Activated naive CD8-positive, alpha-beta T cell treated with anti-CD3 and anti-CD28 coated beads, Interleukin-2, amount 10 ng/mL, durations not matched to agents 7 days and 5 days (primary cell): ENCODE measurements around the gene RBKS. TPM values are rescaled to one million over a fixed set of nuclear protein-coding genes. Genes with fewer than 3 reads are reported as not detected.

Experiments used
- ATAC-seq: fragments of 150-1000 bp; cut with Tn5 transposase; one replicate; pipeline ENCODE4 v1.10.0; 2021; ENCODE audit warnings: low read depth, moderate library complexity
- POLR2A ChIA-PET: fragments of 350-600 bp; sonication (Branson Sonifier 250); formaldehyde crosslinking; loops from one replicate; lab custom pipeline; 2021; ENCODE audit warnings: antibody characterized with exemption; lab: Charles Lee
- DNase-seq: peaks from one replicate; pipeline ENCODE4 v3.0.0; 2021
- H3K27ac Mint-ChIP-seq: one replicate; pipeline ENCODE4 v1.8.0; 2022; ENCODE audit warnings: mild to moderate bottlenecking, mixed read lengths
- H3K27me3 Mint-ChIP-seq: one replicate; pipeline ENCODE4 v1.8.0; 2022; ENCODE audit warnings: mild to moderate bottlenecking, moderate library complexity, mixed read lengths
- H3K36me3 Mint-ChIP-seq: one replicate; pipeline ENCODE4 v1.8.0; 2021; ENCODE audit warnings: mild to moderate bottlenecking, mixed read lengths
- H3K4me1 Mint-ChIP-seq: one replicate; pipeline ENCODE4 v1.8.0; 2021; ENCODE audit warnings: mixed read lengths
- H3K4me3 Mint-ChIP-seq: one replicate; pipeline ENCODE4 v1.8.0; 2022; ENCODE audit warnings: mild to moderate bottlenecking, moderate library complexity, mixed read lengths
- H3K9me3 Mint-ChIP-seq: one replicate; pipeline ENCODE4 v1.8.0; 2021; ENCODE audit warnings: mixed read lengths
- total RNA-seq, 2 experiments: library from RNA; stranded (reverse); gene quantifications; one replicate each; pipeline ENCODE4 v1.2.3, GENCODE V29; 2021

Gene RBKS
- total RNA-seq, 2 experiments from 2014 or later = 2.3 to 3.5 TPM

GRCh38 chr2:27795868-27796277 is 94.3 kb downstream of the RBKS start:
- Mint-ChIP-seq H3K27ac (no peak overlapping the region), H3K4me3 (no peak overlapping the region), H3K27me3 (no peaks in the 10 kb centered on the region), H3K36me3 (peaks cover 7% of the 10 kb centered on the region), H3K9me3 (no peaks in the 10 kb centered on the region), H3K4me1 (peaks cover 4% of the 10 kb centered on the region)
- ATAC-seq (no peak), DNase-seq (no peak)
- POLR2A ChIA-PET = no interaction called here

GRCh38 chr2:27795093-27795834 is 94.9 kb downstream of the RBKS start:
- Mint-ChIP-seq H3K9me3 (no peaks in the 10 kb centered on the region), H3K4me1 (peaks cover 4% of the 10 kb centered on the region), H3K27ac (no peak overlapping the region), H3K4me3 (no peak overlapping the region), H3K27me3 (no peaks in the 10 kb centered on the region), H3K36me3 (peaks cover 7% of the 10 kb centered on the region)
- POLR2A ChIA-PET = no interaction called here
- DNase-seq (no peak), ATAC-seq (no peak)

- peaks cover 5% of the 10 kb centered on the region for H3K36me3 Mint-ChIP-seq
- H3K9me3 Mint-ChIP-seq = no peaks in the 10 kb centered on the region
- no peak overlapping the region for H3K4me3 Mint-ChIP-seq
- H3K27ac Mint-ChIP-seq = no peak overlapping the region
- H3K4me1 Mint-ChIP-seq = peaks cover 4% of the 10 kb centered on the region
- ATAC-seq (no peak), DNase-seq (no peak)
- POLR2A ChIA-PET = no interaction called here
- H3K27me3 Mint-ChIP-seq = no peaks in the 10 kb centered on the region
These were observed 97.4 kb downstream of the RBKS start for GRCh38 chr2:27792759-27793158.

- DNase-seq (no peak), ATAC-seq (no peak)
- no peak overlapping the region for H3K27ac Mint-ChIP-seq
- POLR2A ChIA-PET = no interaction called here
- H3K4me1 Mint-ChIP-seq = peaks cover 3% of the 10 kb centered on the region
- no peaks in the 10 kb centered on the region for H3K9me3 Mint-ChIP-seq
- H3K27me3 Mint-ChIP-seq = no peaks in the 10 kb centered on the region
- H3K36me3 Mint-ChIP-seq = peaks cover 4% of the 10 kb centered on the region
- no peak overlapping the region for H3K4me3 Mint-ChIP-seq
These were observed 99.4 kb downstream of the RBKS start for GRCh38 chr2:27790796-27791195.

GRCh38 chr2:27782701-27783100 is 107.5 kb downstream of the RBKS start:
- no peak for DNase-seq
- Mint-ChIP-seq H3K27me3 (no peaks in the 10 kb centered on the region), H3K36me3 (peaks cover 20% of the 10 kb centered on the region), H3K4me3 (no peak overlapping the region), H3K4me1 (peaks cover 3% of the 10 kb centered on the region), H3K9me3 (no peaks in the 10 kb centered on the region), H3K27ac (no peak overlapping the region)
- no peak for ATAC-seq
- POLR2A ChIA-PET = no interaction called here

DNA sequence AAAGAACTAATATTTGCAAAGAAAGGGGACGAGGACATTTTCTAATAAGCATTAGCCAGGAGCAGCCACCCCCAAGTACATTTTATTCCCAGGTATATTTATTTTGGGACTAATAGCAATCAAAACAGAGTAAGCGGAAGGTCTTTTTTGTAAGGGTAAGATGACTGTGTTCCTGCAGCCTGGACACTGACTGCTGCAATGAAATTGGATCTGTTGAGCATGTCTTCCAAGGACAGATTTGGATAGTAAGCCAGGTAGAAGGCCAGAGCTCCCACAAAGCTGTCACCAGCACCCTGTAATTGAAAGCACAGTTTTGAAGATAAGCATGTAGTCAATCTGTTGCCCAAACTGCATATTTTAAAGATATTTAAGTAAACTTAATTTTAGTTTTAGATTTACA is 108.7 kb downstream of the RBKS start:
- H3K4me1 Mint-ChIP-seq = peaks cover 3% of the 10 kb centered on the region
- peaks cover 20% of the 10 kb centered on the region for H3K36me3 Mint-ChIP-seq
- POLR2A ChIA-PET = no interaction called here
- no peak for ATAC-seq
- no peak overlapping the region for H3K4me3 Mint-ChIP-seq
- H3K9me3 Mint-ChIP-seq = no peaks in the 10 kb centered on the region
- no peak for DNase-seq
- no peaks in the 10 kb centered on the region for H3K27me3 Mint-ChIP-seq
- H3K27ac Mint-ChIP-seq = no peak overlapping the region

DNA sequence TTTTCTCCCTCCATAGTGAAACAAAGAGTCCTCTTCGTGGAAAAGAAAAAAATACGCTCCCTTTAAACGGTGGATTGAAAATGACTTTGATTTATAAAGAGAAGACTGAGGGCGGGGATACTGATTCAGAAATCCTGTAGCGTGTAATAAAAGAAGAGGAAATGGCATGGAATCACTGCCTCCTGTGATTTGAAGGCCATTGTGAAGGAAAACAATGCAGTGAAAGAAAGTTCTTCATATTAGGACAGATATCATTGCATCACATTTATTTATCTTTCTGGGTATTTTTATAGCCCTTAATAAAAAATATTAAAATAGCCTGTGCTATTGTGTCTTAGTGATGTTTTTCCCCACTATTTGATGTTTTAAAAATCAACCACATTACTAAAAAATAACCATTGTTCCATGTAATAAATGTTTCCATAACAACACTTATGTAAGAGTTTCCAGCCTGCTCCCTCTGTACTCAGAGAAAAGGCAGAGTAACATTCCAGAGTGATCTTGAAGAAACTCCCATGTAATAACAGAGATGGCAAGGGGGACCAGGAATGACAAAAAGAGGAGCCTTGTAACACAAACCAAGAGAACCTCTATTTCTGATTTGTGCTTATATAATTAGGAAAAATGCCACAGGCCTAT is 110.7 kb downstream of the RBKS start:
- no peak overlapping the region for H3K27ac Mint-ChIP-seq
- ATAC-seq = no peak
- POLR2A ChIA-PET = no interaction called here
- no peaks in the 10 kb centered on the region for H3K9me3 Mint-ChIP-seq
- H3K4me3 Mint-ChIP-seq = no peak overlapping the region
- peaks cover 9% of the 10 kb centered on the region for H3K4me1 Mint-ChIP-seq
- H3K36me3 Mint-ChIP-seq = peaks cover 24% of the 10 kb centered on the region
- no peaks in the 10 kb centered on the region for H3K27me3 Mint-ChIP-seq
- DNase-seq = no peak

DNA sequence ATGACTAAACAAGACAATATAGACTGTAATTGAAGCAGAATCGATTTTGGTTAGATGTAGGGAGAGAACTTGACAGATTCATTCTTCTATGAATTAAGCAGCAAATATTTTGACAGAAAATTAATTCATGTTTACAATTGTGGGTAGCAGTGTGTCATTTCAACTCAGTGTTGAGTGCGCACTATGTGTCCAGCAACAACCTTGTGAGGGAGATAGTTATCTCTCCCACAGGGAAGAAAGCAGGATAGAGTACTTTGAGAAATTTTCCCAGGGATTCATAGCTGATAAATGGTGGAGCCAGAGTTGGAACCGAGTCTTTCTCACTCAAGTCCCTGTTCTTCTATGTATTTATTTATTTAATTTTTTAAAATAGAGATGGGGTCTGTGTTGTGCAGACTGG is 113.5 kb downstream of the RBKS start:
- no peak for ATAC-seq
- Mint-ChIP-seq H3K27ac (no peak overlapping the region), H3K4me1 (peaks cover 28% of the 10 kb centered on the region), H3K9me3 (no peaks in the 10 kb centered on the region), H3K27me3 (no peaks in the 10 kb centered on the region), H3K4me3 (no peak overlapping the region), H3K36me3 (peaks cover 33% of the 10 kb centered on the region)
- DNase-seq = no peak
- POLR2A ChIA-PET = no interaction called here

- POLR2A ChIA-PET = no interaction called here
- ATAC-seq = no peak
- no peaks in the 10 kb centered on the region for H3K9me3 Mint-ChIP-seq
- H3K36me3 Mint-ChIP-seq = peaks cover 33% of the 10 kb centered on the region
- no peak overlapping the region for H3K4me3 Mint-ChIP-seq
- no peak overlapping the region for H3K27ac Mint-ChIP-seq
- peaks cover 28% of the 10 kb centered on the region for H3K4me1 Mint-ChIP-seq
- DNase-seq = no peak
- no peaks in the 10 kb centered on the region for H3K27me3 Mint-ChIP-seq
These were observed 114.1 kb downstream of the RBKS start for GRCh38 chr2:27776097-27776496.

DNA sequence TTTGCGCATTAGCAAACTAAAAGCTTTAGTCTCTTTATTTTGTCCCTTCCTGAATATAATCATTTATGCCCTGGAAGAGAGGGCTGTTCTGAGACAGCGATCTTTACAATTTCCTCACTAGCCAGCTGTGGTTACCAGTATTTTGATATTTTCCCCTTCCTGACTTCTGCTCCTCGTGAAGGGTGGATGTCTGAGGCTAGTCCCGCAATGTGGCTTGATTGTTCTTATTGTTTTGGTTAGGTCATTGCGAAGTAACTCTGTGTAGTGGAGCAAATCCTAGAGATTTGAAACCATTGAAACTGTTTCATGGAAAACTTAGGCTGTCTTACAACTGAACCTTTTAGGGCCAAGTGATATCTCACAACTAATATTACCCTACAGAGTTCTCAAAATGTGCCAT is 116.2 kb downstream of the RBKS start:
- ATAC-seq = no peak
- H3K36me3 Mint-ChIP-seq = peaks cover 24% of the 10 kb centered on the region
- H3K9me3 Mint-ChIP-seq = no peaks in the 10 kb centered on the region
- DNase-seq = no peak
- POLR2A ChIA-PET = interaction anchor here (0.6 kb wide), 1 partner anchor 22 kb away, joined by 4 read pairs; no protein-coding TSS in a partner anchor
- peaks cover 3% of the 10 kb centered on the region for H3K27me3 Mint-ChIP-seq
- H3K4me3 Mint-ChIP-seq = peak overlapping the region; percentile 71
- H3K27ac Mint-ChIP-seq = no peak overlapping the region
- H3K4me1 Mint-ChIP-seq = peaks cover 31% of the 10 kb centered on the region

- POLR2A ChIA-PET = interaction anchor here (2.1 kb wide), 1 partner anchor 118 kb away, joined by 6 read pairs; the partner anchor contains the start of genes BABAM2 and RBKS
- peak overlapping the region; percentile 98 for H3K4me3 Mint-ChIP-seq
- DNase-seq (no peak), ATAC-seq (no peak)
- no peaks in the 10 kb centered on the region for H3K9me3 Mint-ChIP-seq
- H3K27me3 Mint-ChIP-seq = peaks cover 6% of the 10 kb centered on the region
- H3K4me1 Mint-ChIP-seq = peaks cover 29% of the 10 kb centered on the region
- peak overlapping the region; percentile 40 for H3K27ac Mint-ChIP-seq
- H3K36me3 Mint-ChIP-seq = peaks cover 19% of the 10 kb centered on the region
These were observed 117.4 kb downstream of the RBKS start for GRCh38 chr2:27772804-27773203.

GRCh38 chr2:27771548-27772335 is 118.4 kb downstream of the RBKS start, which contains the start of gene MRPL33:
TSS of gene MRPL33 (plus strand) at chr2:27771719. CDS start at chr2:27771778, 59 bp downstream.
- Mint-ChIP-seq H3K36me3 (peaks cover 19% of the 10 kb centered on the region), H3K4me3 (peak within 1 kb of the TSS; percentile 98), H3K4me1 (peaks cover 30% of the 10 kb centered on the region), H3K27me3 (peaks cover 8% of the 10 kb centered on the region), H3K9me3 (no peaks in the 10 kb centered on the region), H3K27ac (peak within 1 kb of the TSS; percentile 97)
- DNase-seq (peak; percentile 93), ATAC-seq (peak; percentile 96)
- POLR2A ChIA-PET = interaction anchor here (2.1 kb wide), 1 partner anchor 119 kb away, joined by 6 read pairs; the partner anchor contains the start of genes BABAM2 and RBKS

DNA sequence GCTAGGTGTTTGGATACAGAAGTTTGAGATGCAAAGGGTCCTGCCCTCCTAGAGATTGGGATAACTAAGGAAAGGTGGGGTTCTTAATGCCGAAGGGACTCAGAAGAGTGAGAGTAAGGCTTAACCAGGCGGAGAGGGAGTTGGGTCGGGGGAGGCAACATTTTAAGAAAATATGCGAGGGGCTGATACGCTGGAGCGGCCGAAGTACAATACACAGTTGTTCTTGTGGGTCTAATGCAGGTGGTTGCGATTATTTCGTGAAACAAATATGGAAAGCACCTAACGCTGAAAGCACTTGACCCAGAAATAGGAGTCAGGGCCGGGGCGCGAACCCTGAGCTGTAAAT is 119.0 kb downstream of the RBKS start:
- Mint-ChIP-seq H3K4me1 (peaks cover 32% of the 10 kb centered on the region), H3K27ac (peak overlapping the region; percentile 97), H3K27me3 (peaks cover 8% of the 10 kb centered on the region), H3K9me3 (no peaks in the 10 kb centered on the region), H3K36me3 (peaks cover 19% of the 10 kb centered on the region), H3K4me3 (peak overlapping the region; percentile 98)
- DNase-seq (no peak), ATAC-seq (peak; percentile 21)
- POLR2A ChIA-PET = no interaction called here
